Trophoblast cell (in vitro differentiated cells and primary cell): Measurements from ENCODE around the gene FN3KRP.

ENCODE experiments used
- DNase-seq, 2 donors: peaks; one replicate each; pipeline ENCODE4 v3.0.0-alpha.2; 2016
- H2AFZ ChIP-seq: 2 replicates; pipeline ENCODE4 v1.6.1; 2013; ENCODE audit warnings: low read length, moderate library complexity, mild to moderate bottlenecking; ENCODE audit not compliant: insufficient read depth, poor library complexity
- H2AK5ac ChIP-seq: 2 replicates; pipeline ENCODE4 v1.6.1; 2013; ENCODE audit warnings: mild to moderate bottlenecking, low read length
- H2BK120ac ChIP-seq: 2 replicates; pipeline ENCODE4 v1.6.1; 2013; ENCODE audit warnings: low read length, mild to moderate bottlenecking, moderate library complexity; ENCODE audit not compliant: insufficient read depth, poor library complexity
- H2BK12ac ChIP-seq: 2 replicates; pipeline ENCODE4 v1.6.1; 2013; ENCODE audit warnings: mild to moderate bottlenecking, low read length, moderate library complexity
- H2BK5ac ChIP-seq: 2 replicates; pipeline ENCODE4 v1.6.1; 2013; ENCODE audit warnings: low read length, low read depth, moderate library complexity, mild to moderate bottlenecking; ENCODE audit not compliant: poor library complexity
- H3K14ac ChIP-seq: 2 replicates; pipeline ENCODE4 v1.6.1; 2013; ENCODE audit warnings: mild to moderate bottlenecking, low read length
- H3K18ac ChIP-seq: 2 replicates; pipeline ENCODE4 v1.6.1; 2013; ENCODE audit warnings: mild to moderate bottlenecking, low read length
- H3K23ac ChIP-seq: 2 replicates; pipeline ENCODE4 v1.6.1; 2013; ENCODE audit warnings: low read length
- H3K27ac ChIP-seq: 2 replicates; pipeline ENCODE4 v1.5.1; 2013; ENCODE audit warnings: low read depth, mild to moderate bottlenecking, inconsistent platforms, low read length, moderate library complexity
- H3K27me3 ChIP-seq: 2 replicates; pipeline ENCODE4 v1.6.1; 2013; ENCODE audit warnings: inconsistent platforms, mild to moderate bottlenecking, low read length, moderate library complexity; ENCODE audit not compliant: insufficient read depth
- H3K36me3 ChIP-seq, 2 experiments: 1 replicate in 1 of 2; 2 replicates in 1 of 2; pipeline ENCODE4 v1.6.1; 2013; ENCODE audit warnings: low read length in 2 of 2, mild to moderate bottlenecking in 2 of 2, moderate library complexity in 1 of 2; ENCODE audit not compliant: insufficient read depth in 2 of 2, control insufficient read depth in 1 of 2
- H3K4ac ChIP-seq: 2 replicates; pipeline ENCODE4 v1.6.1; 2013; ENCODE audit warnings: low read depth, mild to moderate bottlenecking, low read length, moderate library complexity
- H3K4me1 ChIP-seq, 2 experiments: 1 replicate in 1 of 2; 2 replicates in 1 of 2; pipeline ENCODE4 v1.6.1; 2013; ENCODE audit warnings: low read length in 2 of 2, mild to moderate bottlenecking in 2 of 2, moderate library complexity in 1 of 2; ENCODE audit not compliant: insufficient read depth in 2 of 2, control insufficient read depth in 1 of 2
- H3K4me2 ChIP-seq: 2 replicates; pipeline ENCODE4 v1.6.1; 2013; ENCODE audit warnings: inconsistent platforms, mild to moderate bottlenecking, low read length, moderate library complexity
- H3K4me3 ChIP-seq: 2 replicates; pipeline ENCODE4 v1.5.1; 2013; ENCODE audit warnings: mild to moderate bottlenecking, low read depth, low read length, inconsistent platforms
- H3K79me1 ChIP-seq: one replicate; pipeline ENCODE4 v1.6.1; 2013; ENCODE audit warnings: low read length
- H3K79me2 ChIP-seq: 2 replicates; pipeline ENCODE4 v1.6.1; 2013; ENCODE audit warnings: low read length, mild to moderate bottlenecking; ENCODE audit not compliant: control insufficient read depth, insufficient read depth, poor library complexity
- H3K9ac ChIP-seq: 2 replicates; pipeline ENCODE4 v1.6.1; 2013; ENCODE audit warnings: mild to moderate bottlenecking, low read length
- H3K9me3 ChIP-seq: 2 replicates; pipeline ENCODE4 v1.6.1; 2013; ENCODE audit warnings: low read depth, mild to moderate bottlenecking, control low read depth, inconsistent platforms, low read length; ENCODE audit not compliant: insufficient read depth
- H4K12ac ChIP-seq: 2 replicates; pipeline ENCODE4 v1.6.1; 2013; ENCODE audit warnings: low read depth, mild to moderate bottlenecking, low read length, moderate library complexity
- H4K8ac ChIP-seq: 2 replicates; pipeline ENCODE4 v1.6.1; 2013; ENCODE audit warnings: low read depth, mild to moderate bottlenecking, low read length, moderate library complexity
- H4K91ac ChIP-seq: one replicate; pipeline ENCODE4 v1.6.1; 2013; ENCODE audit warnings: low read depth, mild to moderate bottlenecking, low read length, moderate library complexity
- WGBS: extraction: QIAGEN DNeasy Blood & Tissue Kit; methylation state at CpG from one replicate; pipeline ENCODE4 v1.1.7; 2013; ENCODE audit warnings: missing lambda C conversion rate; ENCODE audit not compliant: insufficient read length, insufficient coverage; ENCODE audit errors: extremely low coverage; 5-methylcytosine and 5-hydroxymethylcytosine counted together

FN3KRP gene

GRCh38 chr17:82683534-82683933 is 33.0 kb upstream of the FN3KRP start:
- H3K79me1 ChIP-seq, result no peaks in the 10 kb centered on the region
- H3K9ac ChIP-seq, result no peak overlapping the region
- no peak overlapping the region for H2BK5ac ChIP-seq
- no peak overlapping the region for H3K4ac ChIP-seq
- H4K8ac ChIP-seq, result no peak overlapping the region
- no peaks in the 10 kb centered on the region for H3K36me3 ChIP-seq
- H3K4me1 ChIP-seq, result no peaks in the 10 kb centered on the region
- no peak overlapping the region for H3K27ac ChIP-seq
- no peak overlapping the region for H2AK5ac ChIP-seq
- H3K9me3 ChIP-seq, result peaks cover 2% of the 10 kb centered on the region
- no CpG with 5 or more reads among the region's 1 CpG for WGBS
- no peaks in the 10 kb centered on the region for H3K27me3 ChIP-seq
- H3K79me2 ChIP-seq, result no peaks in the 10 kb centered on the region
- H4K12ac ChIP-seq, result no peak overlapping the region
- no peak overlapping the region for H3K14ac ChIP-seq
- H3K18ac ChIP-seq, result no peak overlapping the region
- H3K4me3 ChIP-seq, result no peak overlapping the region
- no peak overlapping the region for H2BK12ac ChIP-seq
- H2BK120ac ChIP-seq, result no peak overlapping the region
- no peak overlapping the region for H2AFZ ChIP-seq
- H3K4me2 ChIP-seq, result no peak overlapping the region
- no peak overlapping the region for H4K91ac ChIP-seq
- DNase-seq, result no peak
- no peak overlapping the region for H3K23ac ChIP-seq

DNA sequence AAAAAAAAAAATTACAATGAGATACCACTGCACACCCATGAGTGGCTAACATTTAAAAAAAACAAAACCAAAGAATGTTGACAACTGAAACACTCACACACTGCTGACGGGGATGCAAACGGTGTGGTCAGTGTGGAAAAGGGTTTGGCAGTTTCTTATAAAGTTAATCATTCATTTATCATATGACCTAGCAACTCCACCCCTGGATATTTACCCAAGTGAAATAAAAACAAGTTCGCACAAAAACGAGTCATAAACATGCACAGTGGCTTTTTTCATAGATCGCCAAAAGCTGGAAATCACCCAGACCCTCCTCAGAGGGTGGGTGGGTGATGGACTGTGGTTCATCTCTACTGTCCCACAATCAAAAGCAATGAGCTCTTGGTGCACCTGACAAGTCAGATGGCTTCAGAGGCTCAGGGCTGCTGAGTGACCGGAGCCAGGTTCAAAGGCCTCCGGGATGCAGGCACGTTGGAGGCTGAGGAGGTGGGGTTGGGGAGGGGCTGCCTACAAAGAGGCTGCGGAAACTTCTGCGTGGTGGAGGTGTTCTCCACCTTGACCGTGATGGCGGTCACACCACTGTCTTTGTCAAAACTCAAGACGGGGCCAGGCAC is 32.2 kb upstream of the FN3KRP start:
- H2BK12ac ChIP-seq, result no peak overlapping the region
- no peak overlapping the region for H2AK5ac ChIP-seq
- no peak overlapping the region for H4K8ac ChIP-seq
- H3K9ac ChIP-seq, result no peak overlapping the region
- no peak overlapping the region for H4K12ac ChIP-seq
- H3K79me1 ChIP-seq, result no peaks in the 10 kb centered on the region
- no CpG with 5 or more reads among the region's 13 CpGs for WGBS
- no peak overlapping the region for H3K14ac ChIP-seq
- no peaks in the 10 kb centered on the region for H3K4me1 ChIP-seq
- no peak for DNase-seq
- no peaks in the 10 kb centered on the region for H3K79me2 ChIP-seq
- no peak overlapping the region for H3K18ac ChIP-seq
- H3K27ac ChIP-seq, result no peak overlapping the region
- H3K23ac ChIP-seq, result no peak overlapping the region
- peaks cover 2% of the 10 kb centered on the region for H3K9me3 ChIP-seq
- H3K4me2 ChIP-seq, result no peak overlapping the region
- no peak overlapping the region for H2BK120ac ChIP-seq
- H3K36me3 ChIP-seq, result no peaks in the 10 kb centered on the region
- H2AFZ ChIP-seq, result no peak overlapping the region
- no peak overlapping the region for H2BK5ac ChIP-seq
- no peak overlapping the region for H3K4me3 ChIP-seq
- H3K27me3 ChIP-seq, result no peaks in the 10 kb centered on the region
- no peak overlapping the region for H3K4ac ChIP-seq
- H4K91ac ChIP-seq, result no peak overlapping the region

- Histone ChIP-seq H2AK5ac (no peak overlapping the region), H3K79me1 (no peaks in the 10 kb centered on the region), H3K14ac (no peak overlapping the region), H2BK12ac (no peak overlapping the region), H3K23ac (no peak overlapping the region), H3K27ac (no peak overlapping the region), H3K4me1 (no peaks in the 10 kb centered on the region), H3K18ac (no peak overlapping the region), H3K79me2 (no peaks in the 10 kb centered on the region), H4K91ac (no peak overlapping the region), H4K12ac (no peak overlapping the region), H2AFZ (no peak overlapping the region), H3K9ac (no peak overlapping the region), H4K8ac (no peak overlapping the region), H3K4ac (no peak overlapping the region), H2BK120ac (no peak overlapping the region), H3K36me3 (no peaks in the 10 kb centered on the region), H3K9me3 (peaks cover under 1% of the 10 kb centered on the region), H2BK5ac (no peak overlapping the region), H3K27me3 (no peaks in the 10 kb centered on the region), H3K4me3 (no peak overlapping the region), H3K4me2 (no peak overlapping the region)
- no CpG with 5 or more reads among the region's 12 CpGs for WGBS
- DNase-seq, result no peak
Measured at GRCh38 chr17:82685291-82685690, 31.2 kb upstream of the FN3KRP start.

DNA sequence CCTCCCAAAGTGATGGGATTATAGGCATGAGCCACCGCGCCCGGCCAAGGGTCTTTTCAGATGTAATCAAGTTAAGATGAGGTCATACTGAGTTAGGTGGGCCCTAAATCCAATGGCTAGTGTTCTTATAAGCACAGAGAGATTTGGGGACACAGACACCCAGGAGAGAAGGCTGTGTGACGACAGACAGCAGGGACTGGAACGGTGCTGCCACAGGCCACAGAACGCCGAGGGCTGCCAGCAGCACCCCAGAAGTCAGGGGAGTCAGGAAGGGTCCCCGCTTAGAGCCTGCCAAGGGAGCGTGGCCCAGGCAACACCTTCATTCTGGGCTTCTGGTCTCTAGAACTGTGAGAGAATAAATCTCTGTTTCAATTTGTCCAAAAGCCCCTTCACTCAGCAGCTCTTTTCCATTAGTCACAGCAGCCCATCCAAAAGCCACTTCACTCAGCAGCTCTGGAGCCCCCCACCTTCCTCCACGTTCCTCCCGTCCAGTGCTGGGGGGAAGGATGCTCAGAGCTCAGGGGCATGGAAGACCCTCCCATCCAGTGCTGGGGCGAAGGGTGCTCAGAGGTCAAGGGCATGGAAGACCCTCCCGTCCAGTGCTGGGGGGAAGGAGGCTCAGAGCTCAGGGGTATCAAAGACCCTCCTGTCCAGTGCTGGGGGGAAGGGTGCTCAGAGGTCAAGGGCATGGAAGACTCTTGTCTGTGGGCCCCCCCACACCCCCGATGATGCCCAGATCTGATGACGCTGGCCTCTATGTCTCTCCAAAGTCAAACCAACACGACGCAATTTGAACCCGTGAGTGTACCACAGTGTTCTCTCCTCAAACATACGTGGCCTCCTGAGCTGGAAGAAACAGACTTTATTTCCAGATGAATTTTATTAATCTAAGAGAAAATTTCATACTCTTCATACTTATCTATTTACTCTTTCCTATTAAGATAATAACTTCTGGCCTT is 29.9 kb upstream of the FN3KRP start:
- Histone ChIP-seq H3K4me1 (no peaks in the 10 kb centered on the region), H3K27me3 (no peaks in the 10 kb centered on the region), H2AFZ (no peak overlapping the region), H2BK12ac (no peak overlapping the region), H3K9me3 (no peaks in the 10 kb centered on the region), H4K8ac (no peak overlapping the region), H3K79me2 (no peaks in the 10 kb centered on the region), H3K18ac (no peak overlapping the region), H2BK120ac (no peak overlapping the region), H2BK5ac (no peak overlapping the region), H3K9ac (no peak overlapping the region), H2AK5ac (no peak overlapping the region), H3K36me3 (no peaks in the 10 kb centered on the region), H3K4me2 (no peak overlapping the region), H3K27ac (no peak overlapping the region), H4K12ac (no peak overlapping the region), H3K4me3 (no peak overlapping the region), H3K79me1 (no peaks in the 10 kb centered on the region), H3K14ac (no peak overlapping the region), H3K4ac (no peak overlapping the region), H4K91ac (no peak overlapping the region), H3K23ac (no peak overlapping the region)
- no CpG with 5 or more reads among the region's 19 CpGs for WGBS
- no peak for DNase-seq
